Smooth muscle cell of the umbilical artery (primary cell): ENCODE results near the gene DDX5. TPM values are rescaled to one million over a fixed set of nuclear protein-coding genes. Genes with fewer than 3 reads are reported as not detected.

Source experiments
- total RNA-seq: library from RNA; depleted of rRNA; stranded (reverse); fragments of >200 nt; gene quantifications from 2 replicates; pipeline ENCODE4 v1.2.3, GENCODE V29; 2014

Gene DDX5
- 382 and 470 TPM in 2 replicates for total RNA-seq

DNA sequence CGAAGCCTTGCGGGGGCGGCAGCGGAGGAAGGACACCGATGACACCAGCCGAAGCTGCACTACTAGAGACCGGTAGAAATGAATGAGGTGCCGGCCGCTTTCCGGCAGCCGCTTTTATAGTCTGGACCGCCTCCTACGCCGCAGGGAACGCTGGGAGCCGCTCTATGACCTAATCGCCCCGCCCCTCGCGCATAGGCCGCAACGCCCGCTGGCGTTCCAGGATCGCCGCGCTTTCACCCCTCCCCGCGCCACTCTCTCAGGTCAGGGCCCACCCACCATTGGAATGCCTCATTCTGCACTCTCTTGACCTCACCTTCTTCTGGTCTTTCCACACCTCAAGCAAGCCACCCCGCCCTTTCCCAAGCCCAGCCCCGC is at the start of gene DDX5:
Gene DDX5, minus strand, starts transcription at position 89 of the 375 bp plus-strand sequence. CDS start 170 bp downstream, outside the sequence.

DNA sequence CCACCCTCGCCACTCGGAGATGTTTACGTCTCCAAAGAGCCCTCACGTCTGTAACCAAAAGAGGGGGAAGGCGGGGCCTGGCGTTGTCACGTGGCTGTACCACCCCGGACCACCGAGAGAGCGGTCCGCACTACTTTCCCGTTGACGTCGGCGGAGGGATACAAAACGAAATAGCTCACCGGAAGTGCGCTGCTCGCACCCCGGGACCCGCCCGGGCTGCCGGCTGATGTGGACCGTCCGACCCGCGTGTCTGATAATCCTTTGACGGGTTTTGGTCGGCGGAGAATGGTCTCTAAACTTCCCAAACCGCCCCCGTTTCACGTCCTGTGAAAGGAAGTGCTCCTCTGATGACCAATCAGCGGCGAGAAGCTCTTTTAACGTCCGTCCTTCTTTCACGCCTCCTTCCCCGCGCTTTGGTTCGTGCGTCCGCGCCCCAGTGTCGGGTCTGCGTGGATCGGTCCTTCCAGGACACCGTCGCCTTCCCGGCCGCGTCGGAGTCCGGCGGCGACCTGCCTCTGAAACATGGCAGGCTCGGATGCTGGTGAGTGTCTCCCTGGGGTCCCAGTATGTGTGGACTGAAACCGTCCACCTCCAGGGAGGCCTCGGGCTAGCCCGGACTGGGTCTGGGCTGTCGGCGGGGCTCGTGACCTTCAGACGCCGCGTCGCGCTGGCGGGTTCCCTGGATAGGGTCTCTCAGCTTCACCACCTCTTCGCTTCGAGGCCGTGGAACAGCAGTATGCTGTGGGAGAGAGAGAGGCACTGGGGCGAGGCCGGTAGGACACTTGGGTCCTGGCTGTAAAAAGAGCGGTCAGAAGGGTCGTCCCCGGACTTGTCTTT is 705 bp upstream of the DDX5 start, which contains the start of gene CEP95:
Gene CEP95, plus strand, starts transcription at position 402 of the 837 bp plus-strand sequence. Its CDS starts 121 bp downstream, at position 523.

DNA sequence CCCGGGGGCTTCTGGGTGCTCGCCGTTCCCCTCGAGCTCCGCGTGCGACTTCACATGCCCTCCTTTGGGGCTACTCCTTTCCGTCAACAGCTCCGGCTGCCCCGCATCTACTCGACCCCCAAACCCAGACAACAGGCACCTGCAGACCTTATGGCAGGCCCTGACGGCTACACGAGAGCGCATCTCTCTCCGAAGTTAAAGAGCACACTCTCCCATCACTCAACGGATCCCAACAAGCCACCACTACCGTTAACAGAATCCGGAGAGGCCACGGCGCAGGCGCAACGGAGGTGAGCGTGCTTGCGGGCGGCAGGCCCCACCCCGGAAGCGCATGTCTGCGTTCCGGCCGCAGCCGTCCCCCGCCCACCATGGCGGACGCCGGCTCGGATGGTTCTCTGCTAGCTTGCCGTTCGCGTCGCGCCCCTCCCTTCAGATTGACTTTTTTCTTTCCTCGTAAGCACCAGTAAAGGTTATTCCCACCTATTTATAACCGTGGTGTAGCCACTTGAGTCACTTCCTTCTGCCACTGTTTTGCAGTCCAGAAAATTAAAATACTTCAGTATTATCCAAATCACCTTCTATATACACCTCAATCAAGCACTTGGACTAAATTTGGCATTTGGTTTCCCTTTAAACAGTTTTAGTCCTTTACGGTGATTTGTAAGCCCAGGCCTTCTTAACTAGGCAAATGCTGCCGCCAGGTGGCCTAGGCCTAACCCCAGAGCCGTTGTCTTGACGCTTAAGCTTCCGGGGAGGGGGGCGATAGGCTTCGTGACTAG is 9.1 kb downstream of the DDX5 start, which contains the start of gene POLG2:
Gene POLG2, minus strand, starts transcription at position 269 of the 779 bp plus-strand sequence. Its CDS starts 86 bp downstream, at position 183.

DNA sequence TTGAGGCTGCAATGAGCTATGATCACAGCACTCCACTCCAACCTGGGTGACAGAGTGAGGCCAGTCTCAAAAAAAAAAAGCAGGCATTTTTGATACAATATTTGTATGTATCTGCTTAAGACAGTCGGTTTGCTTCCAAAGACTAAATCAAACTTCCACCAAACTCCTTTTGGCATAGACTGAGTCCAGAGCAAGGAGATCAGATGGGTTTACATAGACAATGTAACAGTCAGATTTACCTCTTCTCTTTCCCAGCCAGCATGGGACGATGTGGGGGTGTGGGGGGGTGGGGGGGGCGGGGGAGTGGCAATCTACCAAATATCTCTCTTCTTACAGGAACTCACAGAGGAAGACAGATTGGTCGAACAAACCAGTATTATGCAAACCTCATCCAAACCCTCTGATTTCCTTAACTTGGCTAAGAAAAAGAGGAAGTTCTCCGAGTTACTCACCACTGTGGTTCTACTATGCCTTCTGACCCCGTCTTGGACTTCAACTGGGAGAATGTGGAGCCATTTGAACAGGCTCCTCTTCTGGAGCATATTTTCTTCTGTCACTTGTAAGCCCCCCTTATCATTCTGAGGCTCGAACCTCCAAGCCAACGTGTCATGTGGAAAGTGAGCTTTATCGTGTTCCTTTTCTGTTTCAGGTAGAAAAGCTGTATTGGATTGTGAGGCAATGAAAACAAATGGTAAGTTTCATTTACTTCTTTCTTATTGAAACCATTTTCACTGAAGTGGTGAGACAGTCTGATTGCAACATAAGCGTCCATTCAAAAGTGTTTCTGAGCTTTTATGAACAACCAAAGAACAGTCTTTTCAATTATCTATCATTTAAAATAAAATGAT is 57.2 kb downstream of the DDX5 start, which contains the start of gene MILR1:
Gene MILR1, plus strand, starts transcription at position 451 of the 848 bp plus-strand sequence. Its CDS starts 54 bp downstream, at position 505.

Other genes with a start within 250 kb of the DDX5 start
- 43.1 and 59.6 TPM in 2 replicates for gene TEX2, start 243.0 kb downstream of the DDX5 start, total RNA-seq
- 0.89 and 1.4 TPM in 2 replicates for gene PECAM1, start 115.4 kb downstream of the DDX5 start, total RNA-seq
- 4.0 and 6.2 TPM in 2 replicates for gene MILR1, start 57.2 kb downstream of the DDX5 start, total RNA-seq
- 10.1 and 12.3 TPM in 2 replicates for gene POLG2, start 9.2 kb downstream of the DDX5 start, total RNA-seq
- gene CEP95, start 688 bp upstream of the DDX5 start, total RNA-seq = 16.9 and 27.9 TPM in 2 replicates
- 91.2 and 404 TPM in 2 replicates for gene SMURF2, start 156.0 kb upstream of the DDX5 start, total RNA-seq